GM12873 (cell line): ENCODE measurements around the gene ZNF485.

ENCODE experiments used
- CTCF ChIP-seq: IDR thresholded peaks from 2 replicates; pipeline ENCODE4 v1.5.1; 2012; ENCODE audit warnings: low read depth, mild to moderate bottlenecking, moderate library complexity, low read length, control low read depth; ENCODE audit not compliant: insufficient read depth; ENCODE audit errors: missing control alignments

Gene ZNF485

GRCh38 chr10:43595739-43596298, 10.4 kb upstream of the ZNF485 start:
- TF ChIP-seq CTCF = no peak

- no peak for TF ChIP-seq CTCF
Observed at GRCh38 chr10:43596546-43596945, 9.7 kb upstream of the ZNF485 start.

- TF ChIP-seq CTCF = no peak
Observed at GRCh38 chr10:43598446-43598845, 7.8 kb upstream of the ZNF485 start.

- TF ChIP-seq CTCF = no peak
Observed at GRCh38 chr10:43599333-43599732, 6.9 kb upstream of the ZNF485 start.

GRCh38 chr10:43605850-43606322, 352 bp upstream of the ZNF485 start:
- peak; percentile 5 for TF ChIP-seq CTCF

- TF ChIP-seq CTCF = no peak
Observed at GRCh38 chr10:43607199-43607573, 948 bp downstream of the ZNF485 start.

GRCh38 chr10:43610636-43611035, 4.4 kb downstream of the ZNF485 start:
- TF ChIP-seq CTCF = no peak
